GM19193 (cell line): Measurements from ENCODE around the gene PHTF1.

Source experiments
- POLR2A ChIP-seq: IDR thresholded peaks from 4 replicates; pipeline ENCODE4 v1.6.1; 2011; ENCODE audit not compliant: insufficient read depth, insufficient read length; ENCODE audit errors: extremely low read depth

PHTF1 gene

GRCh38 chr1:113759333-113760101, at the start of gene PHTF1:
PHTF1 (minus strand) TSS chr1:113759486; CDS start chr1:113758703, 783 bp downstream.
- TF ChIP-seq POLR2A, result peak; percentile 96

DNA sequence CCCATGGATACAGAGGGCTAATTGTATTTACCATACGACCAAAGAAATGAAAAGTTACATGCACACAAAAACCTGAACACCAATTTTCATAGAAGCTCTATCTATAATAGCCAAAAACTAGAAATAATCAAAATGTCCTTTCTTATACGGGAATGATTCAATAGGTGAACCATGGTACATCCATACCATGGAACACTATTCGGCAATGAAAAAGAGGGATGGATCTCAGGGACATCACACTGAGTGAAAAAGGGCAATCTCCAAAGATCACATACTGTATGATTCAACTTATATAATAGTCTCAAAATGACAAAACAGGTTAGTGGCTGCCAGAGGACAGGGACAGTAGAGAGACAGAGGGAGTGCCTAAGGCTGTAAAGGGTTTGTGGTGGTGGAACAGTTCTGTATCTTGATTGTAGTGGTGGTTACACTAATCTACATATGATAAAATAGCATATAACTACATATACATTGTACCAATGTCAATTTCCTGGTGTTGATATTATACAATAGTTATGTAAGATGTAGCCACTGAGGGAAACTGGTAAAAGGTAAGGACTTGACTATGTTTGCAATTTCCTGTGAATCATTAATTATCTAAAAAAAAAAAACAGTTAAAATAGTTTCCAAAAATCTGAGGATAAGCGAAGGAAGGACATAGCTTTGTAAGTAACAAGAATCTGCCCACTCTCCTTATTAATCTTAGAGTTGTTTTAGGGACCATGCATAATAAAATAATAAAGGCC, 49.3 kb upstream of the PHTF1 start:
- no peak for TF ChIP-seq POLR2A

- no peak for TF ChIP-seq POLR2A
Observed at GRCh38 chr1:113805639-113806038, 46.4 kb upstream of the PHTF1 start.

GRCh38 chr1:113805256-113805531, 45.9 kb upstream of the PHTF1 start:
- TF ChIP-seq POLR2A, result no peak

- no peak for TF ChIP-seq POLR2A
Observed at GRCh38 chr1:113804421-113805255, 45.4 kb upstream of the PHTF1 start.

DNA sequence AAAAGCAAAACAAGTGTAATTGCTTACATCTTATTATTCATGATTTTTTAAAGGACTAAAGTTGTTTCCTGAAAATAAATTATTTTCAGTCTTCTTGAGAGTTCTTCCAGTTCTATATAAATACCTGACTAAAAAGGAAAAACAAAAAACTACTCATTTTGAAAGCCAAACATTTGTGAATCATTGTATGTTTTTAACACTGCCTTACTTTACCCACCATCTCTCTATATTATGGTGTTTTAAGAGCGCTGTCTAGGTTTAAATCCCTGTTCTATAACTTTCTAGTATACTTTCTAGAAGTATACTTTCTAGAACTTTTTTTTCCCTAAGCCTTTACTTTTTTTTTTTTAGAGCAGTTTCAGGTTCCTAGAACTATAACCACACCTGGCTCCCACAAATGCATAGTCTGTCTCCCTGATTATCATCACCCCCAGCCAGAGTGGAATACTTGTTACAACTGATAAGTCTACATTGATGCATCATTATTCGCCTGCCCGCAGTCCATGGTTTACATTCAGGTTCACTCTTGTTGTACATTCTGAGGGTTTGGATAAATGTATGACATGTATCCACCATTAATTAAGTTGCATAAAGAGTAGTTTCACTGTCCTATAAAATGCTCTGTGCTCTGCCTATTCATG, 43.2 kb upstream of the PHTF1 start:
- no peak for TF ChIP-seq POLR2A

- TF ChIP-seq POLR2A, result no peak
Observed at GRCh38 chr1:113800487-113800886, 41.2 kb upstream of the PHTF1 start.

- no peak for TF ChIP-seq POLR2A
Observed at GRCh38 chr1:113797472-113797871, 38.2 kb upstream of the PHTF1 start.

DNA sequence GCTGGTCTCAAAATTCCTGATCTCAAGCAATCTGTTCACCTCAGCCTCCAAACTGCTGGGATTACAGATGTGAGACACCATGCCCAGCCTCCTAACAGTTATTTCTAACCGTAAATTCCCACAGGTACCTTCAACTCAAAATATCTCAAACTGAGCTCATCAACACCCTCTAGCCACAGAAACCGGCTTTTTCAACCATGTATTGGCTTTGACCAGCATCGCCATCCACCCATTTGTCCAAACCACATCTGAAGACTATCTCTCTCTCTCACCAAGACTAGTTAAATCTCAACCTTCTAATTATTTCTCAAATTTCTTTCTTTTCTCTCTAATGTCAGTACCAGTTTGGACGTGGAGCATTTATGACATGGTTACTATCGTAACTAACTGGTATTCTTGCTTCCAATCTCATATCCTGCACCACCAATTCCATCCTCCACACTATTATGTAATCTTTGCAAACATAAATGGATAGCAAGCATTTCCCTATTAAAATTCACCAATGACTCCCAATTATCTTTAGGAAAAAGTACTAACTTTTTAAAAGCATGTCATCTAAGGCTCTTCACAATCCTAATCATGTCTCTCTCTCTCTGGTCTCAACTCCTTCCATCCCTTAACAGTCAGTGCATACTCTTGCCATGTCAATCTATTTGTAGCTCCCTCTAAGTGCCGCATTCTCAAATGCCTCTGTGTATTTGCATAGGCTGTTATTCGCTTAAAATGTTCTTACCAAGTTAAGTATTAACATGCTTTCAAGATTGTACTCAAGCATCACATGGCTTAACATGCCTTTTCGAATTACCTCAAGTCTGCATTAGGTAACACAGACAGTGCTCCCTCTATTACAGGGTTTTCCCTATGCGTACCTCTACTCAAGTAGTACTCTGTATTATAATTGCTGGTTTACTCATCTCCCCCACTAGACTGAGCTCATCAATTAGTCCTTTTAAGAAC, 34.9 kb upstream of the PHTF1 start:
- no peak for TF ChIP-seq POLR2A

- TF ChIP-seq POLR2A, result no peak
Observed at GRCh38 chr1:113792986-113793385, 33.7 kb upstream of the PHTF1 start.

DNA sequence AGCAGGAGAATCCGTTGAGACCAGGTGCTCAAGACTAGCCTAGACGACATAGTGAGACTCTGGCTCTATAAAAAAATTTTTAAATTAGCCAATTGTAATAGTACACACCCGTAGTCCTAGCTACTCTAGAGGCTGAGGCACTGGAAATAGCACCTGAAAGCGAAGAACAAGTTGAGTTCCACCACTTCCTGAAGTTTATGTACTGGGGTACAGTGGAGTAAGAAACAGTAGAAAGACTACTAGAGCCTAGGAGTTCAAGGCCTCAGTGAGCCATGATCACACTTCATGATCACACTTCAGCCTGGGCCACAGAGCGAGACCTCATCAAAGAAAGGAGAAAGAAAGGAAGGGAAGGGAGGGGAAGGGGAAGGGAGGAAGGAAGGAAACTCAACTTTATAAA, 33.2 kb upstream of the PHTF1 start:
- TF ChIP-seq POLR2A, result no peak

DNA sequence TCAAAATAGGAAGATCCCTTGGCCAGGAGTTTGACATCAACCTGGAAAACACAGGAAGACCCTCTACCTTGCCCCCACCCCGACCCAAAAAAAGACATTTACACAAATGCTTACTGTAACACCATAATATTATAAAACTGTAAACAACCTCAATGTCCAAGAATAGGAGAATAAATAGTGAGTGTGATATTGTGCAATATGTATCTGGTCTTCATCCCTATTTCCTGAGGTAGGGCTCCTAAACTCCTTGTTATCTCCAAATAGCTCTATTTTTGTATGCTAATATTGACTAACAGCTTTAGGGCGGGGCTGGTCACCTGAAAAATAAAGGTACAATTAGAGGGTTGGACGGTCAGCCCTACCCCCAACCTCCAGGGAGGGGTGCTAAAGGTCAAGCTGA, 29.5 kb upstream of the PHTF1 start:
- no peak for TF ChIP-seq POLR2A

- no peak for TF ChIP-seq POLR2A
Observed at GRCh38 chr1:113787663-113788062, 28.4 kb upstream of the PHTF1 start.

DNA sequence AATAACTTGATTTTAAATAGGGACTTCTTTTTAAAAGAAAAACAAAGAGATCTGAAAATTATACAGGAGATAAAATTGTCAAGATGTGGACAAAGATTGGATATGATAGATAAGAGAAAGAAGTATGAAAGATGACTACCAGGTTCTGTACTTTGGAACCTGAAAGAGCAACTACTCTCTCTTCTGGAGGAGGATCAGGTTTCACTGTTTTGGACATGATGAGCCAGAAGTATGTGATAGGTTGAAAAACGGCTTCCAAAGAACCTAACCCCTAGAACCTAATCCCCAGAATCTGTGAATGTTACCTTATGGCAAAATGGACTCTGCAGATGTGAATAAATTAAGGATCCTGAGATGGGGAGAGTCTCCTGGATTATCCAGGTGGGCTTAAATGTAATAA, 26.8 kb upstream of the PHTF1 start:
- TF ChIP-seq POLR2A, result no peak
